Measurements from ENCODE around the gene NATD1. TPM values are rescaled to one million over a fixed set of nuclear protein-coding genes. Genes with fewer than 3 reads are reported as not detected.

NATD1 gene
- total RNA-seq, 1 experiment from 2014 or later, result 7.3 TPM

GRCh38 chr17:21294321-21295035 lies 41.3 kb upstream of the NATD1 start:
- Histone ChIP-seq H2BK12ac (ENCODE audit: insufficient read length, low read depth, low read length) (no peak overlapping the region), H3K56ac (ENCODE audit: insufficient read length, low read depth, low read length) (no peak overlapping the region), H3K9me3 (ENCODE audit: control insufficient read depth, low read depth, low read length) (peaks cover 47% of the 10 kb centered on the region), H3T11ph (ENCODE audit: low read length) (no peak overlapping the region), H3K27ac (ENCODE audit: insufficient read length, low read depth, low read length) (no peak overlapping the region), H2BK120ac (ENCODE audit: low read depth, low read length, poor library complexity, severe bottlenecking) (no peak overlapping the region), H3K23me2 (ENCODE audit: insufficient read length, low read depth, low read length, poor library complexity, severe bottlenecking) (no peaks in the 10 kb centered on the region), H2AFZ (ENCODE audit: low read length) (no peak overlapping the region), H3K4me2 (ENCODE audit: insufficient read depth, insufficient read length, low read length) (no peak overlapping the region), H3K23ac (ENCODE audit: insufficient read length, low read depth, low read length) (no peak overlapping the region), H2AK5ac (ENCODE audit: insufficient read length, low read length) (no peak overlapping the region), H3K9ac (ENCODE audit: extremely low read depth, insufficient read length, low read length) (no peak overlapping the region), H3K14ac (ENCODE audit: insufficient read depth, low read length) (peak overlapping the region; percentile 44), H3K4me1 (ENCODE audit: insufficient read depth, low read length) (no peaks in the 10 kb centered on the region), H3K79me1 (ENCODE audit: insufficient read depth, low read depth, low read length, poor library complexity, severe bottlenecking) (no peaks in the 10 kb centered on the region), H4K20me1 (ENCODE audit: control insufficient read depth, insufficient read depth, insufficient read length) (no peaks in the 10 kb centered on the region), H2BK15ac (ENCODE audit: low read depth, low read length) (no peak overlapping the region), H4K8ac (replicated peaks; ENCODE audit: insufficient read length, low read depth, low read length) (no peak overlapping the region), H2BK20ac (ENCODE audit: low read depth, low read length, poor library complexity, severe bottlenecking) (no peak overlapping the region), H3K79me2 (ENCODE audit: insufficient read depth, low read length) (0 out of 2 replicates have a peak, but pooled peaks cover 2% of the 10 kb centered on the region), H4K91ac (ENCODE audit: insufficient read length, low read depth, low read length) (peak overlapping the region; percentile 37), H2BK5ac (ENCODE audit: insufficient read length, low read length) (no peak overlapping the region), H3K4ac (ENCODE audit: low read depth, low read length) (no peak overlapping the region), H4K5ac (ENCODE audit: insufficient read length, low read depth, low read length) (no peak overlapping the region), H3K18ac (ENCODE audit: insufficient read length, low read depth, low read length) (no peak overlapping the region), H3K27me3 (ENCODE audit: insufficient read depth, low read length) (no peaks in the 10 kb centered on the region)
- Mint-ChIP-seq H3K4me3 (no peak overlapping the region; a peak in 1 of 5 replicates), H3K27me3 (ENCODE audit: low read depth) (peaks cover 6% of the 10 kb centered on the region), H3K36me3 (ENCODE audit: insufficient read depth in 1 of 3, low read depth in 3 of 3) (peaks cover 0 to 24% (median 11%) of the 10 kb centered on the region in 3 experiments; a peak in 5 of 7 replicates), H3K9me3 (peaks cover 67 to 79% of the 10 kb centered on the region in 2 experiments), H3K4me1 (no peaks in the 10 kb centered on the region), H3K27ac (peak overlapping the region in 2 of 3 experiments; percentile 15 to 94; a peak in 3 of 7 replicates)
- TF ChIP-seq CTCF (conservative IDR thresholded peaks at IDR 0.05), result no peak
- WGBS (ENCODE audit: extremely low coverage, insufficient read length, low lambda C conversion rate), result no CpG with 5 or more reads among the region's 12 CpGs
- no peak for DNase-seq
